HFFc6 (cell line): ENCODE results near the gene MSH3. TPM values are rescaled to one million over a fixed set of nuclear protein-coding genes. Genes with fewer than 3 reads are reported as not detected.
"Not testable (repeated sequence)": the region's sequence is repeated elsewhere in the genome, so short reads cannot be mapped to it uniquely, and the experiment has no call there.

Source experiments
- DNase-seq: peaks from one replicate; pipeline ENCODE4 v3.0.0-alpha.2; 2018
- H3K27ac Mint-ChIP-seq: 2 replicates; pipeline ENCODE4 v1.8.0; 2020; ENCODE audit warnings: mild to moderate bottlenecking, mixed read lengths
- H3K27me3 Mint-ChIP-seq: 2 replicates; pipeline ENCODE4 v1.8.0; 2021; ENCODE audit warnings: mild to moderate bottlenecking, moderate library complexity, mixed read lengths; ENCODE audit not compliant: insufficient read depth
- H3K36me3 Mint-ChIP-seq: 2 replicates; pipeline ENCODE4 v1.8.0; 2021; ENCODE audit warnings: low read depth, mixed read lengths
- H3K4me1 Mint-ChIP-seq: 2 replicates; pipeline ENCODE4 v1.8.0; 2020; ENCODE audit warnings: low read depth, mixed read lengths
- H3K4me3 Mint-ChIP-seq: 2 replicates; pipeline ENCODE4 v1.8.0; 2020; ENCODE audit warnings: mild to moderate bottlenecking, moderate library complexity, mixed read lengths
- H3K9me3 Mint-ChIP-seq: 2 replicates; pipeline ENCODE4 v1.8.0; 2020; ENCODE audit warnings: mild to moderate bottlenecking, mixed read lengths
- CTCF ChIP-seq: fragments of 200-600 bp; sonication (generic); IDR thresholded peaks from 2 replicates; pipeline ENCODE4 v1.5.0; 2021; ENCODE audit warnings: antibody characterized with exemption, mild to moderate bottlenecking
- total RNA-seq, 6 experiments: library from RNA; stranded (reverse); fragmentation: NEBNext Ultra II Directional; extraction: Animal tissue kit (Norgen Biotek cat#: 25700); gene quantifications; 2 replicates in 1 of 6; 3 replicates in 5 of 6; pipeline ENCODE4 v1.2.3, GENCODE V29; 2021

The MSH3 gene
- total RNA-seq, 6 experiments from 2014 or later: 13.6 to 14.9 (median 14.3) TPM

GRCh38 chr5:80871541-80871961, 217.1 kb downstream of the MSH3 start:
- H3K27ac Mint-ChIP-seq: peak overlapping the region; percentile 24; the same call in 1 of the 2 replicates
- DNase-seq: peak; percentile 35
- 0 out of 2 replicates have a peak, but pooled peaks cover 2% of the 10 kb centered on the region for H3K27me3 Mint-ChIP-seq
- H3K4me1 Mint-ChIP-seq: peaks cover 8% of the 10 kb centered on the region
- no peak for TF ChIP-seq CTCF
- H3K36me3 Mint-ChIP-seq: peaks cover 13% of the 10 kb centered on the region
- H3K4me3 Mint-ChIP-seq: no peak overlapping the region
- H3K9me3 Mint-ChIP-seq: no peaks in the 10 kb centered on the region

- H3K27ac Mint-ChIP-seq: no peak overlapping the region
- no peak for TF ChIP-seq CTCF
- peaks cover 8% of the 10 kb centered on the region for H3K4me1 Mint-ChIP-seq
- H3K9me3 Mint-ChIP-seq: no peaks in the 10 kb centered on the region
- peaks cover 9% of the 10 kb centered on the region for H3K36me3 Mint-ChIP-seq
- DNase-seq: no peak
- H3K4me3 Mint-ChIP-seq: no peak overlapping the region
- 0 out of 2 replicates have a peak, but pooled peaks cover 2% of the 10 kb centered on the region for H3K27me3 Mint-ChIP-seq
These were observed 219.7 kb downstream of the MSH3 start for GRCh38 chr5:80874162-80874561.

GRCh38 chr5:80877592-80877991, 223.1 kb downstream of the MSH3 start:
- no peaks in the 10 kb centered on the region for H3K9me3 Mint-ChIP-seq
- no peak for DNase-seq
- H3K36me3 Mint-ChIP-seq: peaks cover 4% of the 10 kb centered on the region
- no peak overlapping the region for H3K27ac Mint-ChIP-seq
- no peak overlapping the region for H3K4me3 Mint-ChIP-seq
- H3K4me1 Mint-ChIP-seq: no peaks in the 10 kb centered on the region
- no peak for TF ChIP-seq CTCF
- H3K27me3 Mint-ChIP-seq: no peaks in the 10 kb centered on the region

- Mint-ChIP-seq H3K4me3 (no peak overlapping the region), H3K27me3 (no peaks in the 10 kb centered on the region), H3K9me3 (no peaks in the 10 kb centered on the region), H3K4me1 (peaks cover 14% of the 10 kb centered on the region), H3K27ac (no peak overlapping the region), H3K36me3 (no peaks in the 10 kb centered on the region; the same call in none of the 2 replicates)
- TF ChIP-seq CTCF: no peak
- no peak for DNase-seq
These were observed 227.3 kb downstream of the MSH3 start for GRCh38 chr5:80881726-80882125.

- not testable (repeated sequence) for H3K27ac Mint-ChIP-seq, H3K4me3 Mint-ChIP-seq, H3K9me3 Mint-ChIP-seq, H3K36me3 Mint-ChIP-seq, H3K27me3 Mint-ChIP-seq, DNase-seq
- peaks cover 14% of the 10 kb centered on the region for H3K4me1 Mint-ChIP-seq
These were observed 228.9 kb downstream of the MSH3 start for GRCh38 chr5:80883390-80883789.

GRCh38 chr5:80884086-80884813, 229.8 kb downstream of the MSH3 start:
- no peak overlapping the region for H3K4me3 Mint-ChIP-seq
- H3K4me1 Mint-ChIP-seq: peaks cover 14% of the 10 kb centered on the region
- DNase-seq: no peak
- no peak overlapping the region for H3K27ac Mint-ChIP-seq
- TF ChIP-seq CTCF: no peak
- H3K9me3 Mint-ChIP-seq: no peaks in the 10 kb centered on the region
- H3K27me3 Mint-ChIP-seq: no peaks in the 10 kb centered on the region
- H3K36me3 Mint-ChIP-seq: no peaks in the 10 kb centered on the region; the same call in 1 of the 2 replicates
